Forelimb muscle (tissue), 1 donor: ENCODE results near the gene TMEM106B. TPM values are rescaled to one million over a fixed set of nuclear protein-coding genes. Genes with fewer than 3 reads are reported as not detected.
"Not testable (repeated sequence)": the region's sequence is repeated elsewhere in the genome, so short reads cannot be mapped to it uniquely, and the experiment has no call there.

Experiments
- DNase-seq: peaks from one replicate; pipeline ENCODE4 v3.0.0-alpha.2; 2013; ENCODE audit warnings: low read depth
- polyA plus RNA-seq: library from polyadenylated mRNA; unstranded; fragments of 120-200 nt; gene quantifications from one replicate; pipeline ENCODE4 v1.2.1, GENCODE V29; 2013; ENCODE audit not compliant: insufficient read length

The TMEM106B gene
- polyA plus RNA-seq, result 33.5 TPM

DNA sequence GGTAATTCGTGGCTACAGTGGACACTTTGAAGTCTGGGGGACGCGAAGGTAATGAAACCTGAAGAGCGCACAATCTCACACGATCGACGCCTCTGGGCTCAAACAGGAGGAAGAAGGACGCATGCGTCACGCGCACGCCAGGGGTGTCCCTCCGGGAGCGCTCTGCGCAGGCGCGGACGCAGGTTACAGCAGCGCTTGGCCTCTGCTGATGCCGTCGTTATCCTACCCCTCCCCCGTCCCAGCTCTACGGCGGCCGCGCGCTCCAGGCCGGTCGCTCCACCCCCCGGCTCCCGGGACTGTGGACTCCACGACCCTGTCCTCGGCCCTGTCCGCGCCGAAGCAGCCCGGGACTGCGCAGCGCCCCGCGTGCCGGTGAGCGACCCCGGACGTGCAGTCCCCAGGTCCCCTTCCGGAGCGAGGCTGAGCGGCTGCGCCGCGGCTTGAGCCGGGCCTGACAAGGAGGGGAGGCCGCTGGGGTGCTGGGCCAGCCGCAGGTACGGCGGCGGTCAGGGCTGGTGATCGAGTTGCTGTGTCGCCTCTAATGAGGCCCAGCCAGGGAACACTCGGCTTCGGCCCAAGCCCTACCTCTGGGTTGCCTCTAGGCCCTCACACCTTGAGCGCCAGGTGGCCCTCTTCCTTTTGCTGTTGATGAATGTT is at the start of gene TMEM106B:
Gene TMEM106B (plus strand): TSS at position 241 of the 657 bp plus-strand sequence. CDS start 3,517 bp downstream, outside the sequence.
- DNase-seq, result peak; percentile 93

DNA sequence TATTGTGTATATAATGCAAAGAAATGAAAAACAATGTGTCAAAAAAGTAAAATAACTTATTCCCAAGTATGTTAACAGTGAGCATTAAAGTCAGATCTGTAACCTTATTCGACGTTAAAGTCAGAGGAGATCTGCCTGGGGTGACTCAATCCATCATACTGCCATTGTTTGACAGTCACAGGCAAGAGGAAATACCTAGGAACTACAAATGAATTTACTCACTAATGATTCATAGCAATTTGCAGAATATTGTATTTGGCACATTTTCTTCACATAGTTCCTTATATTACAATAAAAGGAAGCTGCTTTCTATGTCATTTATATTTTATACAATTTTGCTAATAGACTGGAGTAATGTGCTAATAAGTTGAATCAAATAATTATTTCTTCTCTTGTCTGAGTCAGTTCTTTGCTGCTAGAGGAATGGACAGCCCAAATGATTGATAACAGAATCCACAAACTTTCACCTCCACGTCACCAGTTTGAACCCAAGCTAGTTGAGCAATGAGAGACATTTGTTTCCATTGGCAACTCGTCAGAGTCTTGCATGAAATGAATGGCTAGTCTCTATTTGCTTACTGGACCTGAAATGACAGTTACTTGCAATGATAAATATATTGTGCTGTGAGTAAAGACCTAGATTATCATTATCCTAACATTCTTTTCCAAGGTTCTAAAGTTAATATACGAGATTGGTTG is 48.5 kb upstream of the TMEM106B start:
- DNase-seq, result no peak

DNA sequence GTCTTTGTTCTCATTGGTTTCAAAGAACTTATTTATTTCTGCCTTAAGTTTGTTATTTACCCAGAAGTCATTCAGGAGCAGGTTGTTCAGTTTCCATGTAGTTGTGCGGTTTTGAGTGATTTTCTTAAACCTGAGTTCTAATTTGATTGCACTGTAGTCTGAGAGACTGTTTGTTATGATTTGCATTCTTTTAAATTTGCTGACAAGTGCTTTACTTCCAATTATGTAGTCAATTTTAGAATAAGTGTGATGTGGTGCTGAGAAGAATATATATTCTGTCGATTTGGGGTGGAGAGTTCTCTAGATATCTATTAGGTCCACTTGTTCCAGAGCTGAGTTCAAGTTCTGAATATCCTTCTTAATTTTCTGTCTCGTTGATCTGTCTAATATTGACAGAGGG is 43.0 kb upstream of the TMEM106B start:
- not testable (repeated sequence) for DNase-seq

DNA sequence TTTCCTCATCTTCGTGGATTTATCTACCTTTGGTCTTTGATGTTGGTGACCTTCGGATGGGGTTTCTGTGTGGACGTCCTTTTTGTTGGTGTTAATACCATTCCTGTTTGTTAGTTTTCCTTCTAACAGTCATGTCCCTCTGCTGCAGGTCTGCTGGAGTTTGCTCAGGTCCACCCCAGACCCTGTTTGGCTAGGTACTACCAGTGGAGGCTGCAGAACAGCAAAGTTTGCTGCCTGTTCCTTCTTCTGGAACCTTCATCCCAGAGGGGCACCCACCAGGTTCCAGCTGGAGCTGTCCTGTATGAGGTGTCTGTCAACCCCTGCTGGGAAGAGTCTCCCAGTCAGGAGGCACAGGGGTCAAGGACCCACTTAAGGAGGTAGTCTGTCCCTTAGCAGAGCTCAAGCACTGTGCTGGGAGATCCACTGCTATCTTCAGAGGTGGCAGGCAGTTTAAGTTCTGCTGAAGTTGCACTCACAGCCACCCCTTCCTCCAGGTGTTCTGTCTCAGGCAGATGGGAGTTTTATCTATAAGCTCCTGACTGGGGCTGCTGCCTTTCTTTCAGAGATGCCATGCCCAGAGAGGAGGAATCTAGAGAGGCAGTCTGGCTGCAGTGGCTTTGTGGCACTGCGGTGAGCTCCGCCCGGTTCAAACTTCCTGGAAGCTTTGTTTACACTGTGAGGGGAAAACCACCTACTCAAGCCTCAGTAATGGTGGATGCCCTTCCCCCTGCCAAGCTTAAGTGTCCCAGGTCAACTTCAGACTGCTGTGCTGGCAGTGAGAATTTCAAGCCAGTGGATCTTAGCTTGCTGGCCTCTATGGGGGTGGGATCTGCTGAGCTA is 40.9 kb upstream of the TMEM106B start:
- not testable (repeated sequence) for DNase-seq

DNA sequence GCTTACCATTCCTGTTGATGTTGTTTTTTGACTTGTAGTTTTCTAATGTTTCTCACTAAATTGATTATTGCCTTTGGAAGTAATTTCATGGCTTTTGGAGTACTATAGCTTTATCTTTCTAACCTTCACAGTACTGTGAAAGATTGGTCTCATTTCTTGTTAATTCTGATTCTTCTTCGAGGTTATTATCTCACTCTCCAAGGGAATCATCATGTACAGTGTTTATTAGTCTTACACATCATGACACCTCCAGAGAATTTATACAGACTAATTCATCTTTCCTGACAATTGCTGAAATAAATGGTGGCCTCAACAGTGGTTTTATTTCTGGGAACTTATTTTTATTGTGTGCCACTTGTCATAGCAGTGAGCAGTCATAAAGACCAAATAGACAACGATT is 37.4 kb upstream of the TMEM106B start:
- no peak for DNase-seq

DNA sequence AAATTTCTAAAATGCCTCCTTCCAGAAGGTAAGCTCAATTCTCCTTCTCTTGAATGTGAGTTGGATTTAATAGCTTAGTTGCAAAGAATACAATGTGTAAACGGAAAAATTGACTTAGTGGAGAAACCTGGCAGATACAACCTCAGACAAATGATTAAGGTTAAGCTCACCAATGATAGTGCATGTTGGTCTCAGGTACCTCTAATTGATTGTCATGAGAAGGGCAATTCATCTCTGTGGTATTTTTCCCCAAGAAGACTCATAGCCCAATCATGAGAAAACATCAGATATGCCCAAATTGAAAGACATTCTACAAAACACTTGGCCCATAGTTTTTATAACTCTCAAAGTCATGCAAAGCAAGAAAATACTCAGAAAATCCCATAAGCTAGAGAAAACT is 36.2 kb upstream of the TMEM106B start:
- DNase-seq, result no peak

DNA sequence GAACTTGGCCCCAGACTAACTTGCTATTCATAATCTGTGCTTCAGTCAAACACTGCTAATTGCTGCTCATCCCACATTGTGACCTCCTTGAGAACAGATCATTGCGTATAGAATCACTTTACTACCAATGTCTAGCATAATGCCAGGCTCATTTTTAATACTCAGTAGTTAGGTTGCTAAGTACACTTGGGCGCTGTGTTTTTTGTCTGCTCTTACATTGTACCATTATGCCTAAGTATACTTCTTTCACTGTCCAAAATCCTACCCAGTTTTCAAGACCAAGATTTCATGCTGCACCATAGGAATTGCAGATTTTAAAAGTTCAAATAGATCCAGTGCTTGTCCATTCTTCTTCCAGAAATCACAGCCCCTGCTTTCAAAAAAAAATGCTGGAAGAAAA is 32.8 kb upstream of the TMEM106B start:
- DNase-seq, result no peak

DNA sequence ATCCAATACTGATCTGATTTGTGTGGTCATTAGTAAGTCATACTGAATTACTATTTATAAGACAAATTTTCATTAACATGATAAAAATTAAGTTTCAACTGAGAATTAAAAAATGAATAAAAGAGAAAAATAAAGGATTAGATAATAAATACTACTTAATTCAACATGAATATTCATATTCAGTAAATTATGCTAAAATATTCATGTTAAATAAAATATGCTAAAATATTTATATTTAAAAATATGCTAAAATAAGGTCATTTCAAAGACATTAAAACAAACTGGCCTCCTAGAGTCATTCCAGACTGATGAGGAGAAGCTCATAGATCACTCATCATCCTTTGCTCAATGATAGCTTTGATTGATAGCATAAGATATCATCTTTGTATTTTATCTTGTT is 16.7 kb upstream of the TMEM106B start:
- DNase-seq, result no peak

DNA sequence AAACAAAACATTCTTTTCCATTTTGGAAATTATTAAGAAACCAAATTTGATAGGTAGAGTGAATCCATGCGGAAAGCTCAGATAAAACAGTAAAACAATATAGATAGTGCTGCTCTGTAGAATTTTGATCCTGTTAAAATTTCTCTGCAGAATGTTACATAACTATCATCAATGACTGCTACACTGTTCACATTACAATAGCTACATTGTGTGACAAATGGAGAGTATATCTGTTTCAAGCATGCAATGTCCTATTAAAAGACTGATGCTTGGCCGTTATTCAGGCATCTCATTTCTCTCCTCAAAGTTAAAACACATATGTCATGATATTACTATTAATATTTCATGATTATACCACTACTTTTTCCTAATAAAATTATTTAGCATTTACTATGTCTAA is 14.7 kb upstream of the TMEM106B start:
- DNase-seq, result no peak

DNA sequence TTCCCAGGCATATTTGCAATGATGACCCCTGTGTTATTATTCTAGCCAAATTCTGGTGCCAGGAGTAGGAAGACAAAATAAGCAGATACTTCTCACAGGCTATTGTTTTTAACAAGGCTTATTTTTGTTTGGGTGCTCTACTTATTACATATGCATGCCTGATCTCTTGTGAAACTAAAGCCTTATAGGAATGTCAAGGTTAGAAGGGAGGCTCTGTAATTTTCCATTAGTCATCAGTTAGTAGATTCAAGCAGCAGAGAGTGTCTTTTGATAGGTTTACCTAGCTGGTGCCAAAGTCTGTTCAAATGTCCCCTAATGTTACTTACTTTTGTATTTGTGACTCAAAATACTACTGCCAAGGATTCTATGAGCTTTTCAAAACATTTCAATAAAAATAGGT is 11.7 kb upstream of the TMEM106B start:
- DNase-seq, result no peak

DNA sequence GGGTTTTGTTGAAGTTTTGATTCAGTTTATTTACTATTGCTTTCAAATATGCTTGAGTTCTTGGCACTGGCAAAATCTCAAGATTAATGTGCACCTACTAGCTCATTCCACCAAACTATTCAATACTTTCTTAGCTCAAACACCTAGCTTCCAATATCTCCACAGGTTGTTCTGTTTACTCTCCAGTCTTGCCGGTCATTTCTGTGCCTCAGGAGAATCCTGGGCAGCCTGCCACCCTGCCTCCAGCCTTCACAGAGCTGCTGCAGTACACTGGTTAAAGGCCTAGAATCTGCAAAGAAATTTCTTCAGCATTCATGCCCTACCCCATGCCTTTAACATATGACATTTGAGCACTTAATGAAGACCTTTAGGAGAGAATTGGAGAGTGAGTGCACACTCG is 4.0 kb upstream of the TMEM106B start:
- DNase-seq, result no peak

DNA sequence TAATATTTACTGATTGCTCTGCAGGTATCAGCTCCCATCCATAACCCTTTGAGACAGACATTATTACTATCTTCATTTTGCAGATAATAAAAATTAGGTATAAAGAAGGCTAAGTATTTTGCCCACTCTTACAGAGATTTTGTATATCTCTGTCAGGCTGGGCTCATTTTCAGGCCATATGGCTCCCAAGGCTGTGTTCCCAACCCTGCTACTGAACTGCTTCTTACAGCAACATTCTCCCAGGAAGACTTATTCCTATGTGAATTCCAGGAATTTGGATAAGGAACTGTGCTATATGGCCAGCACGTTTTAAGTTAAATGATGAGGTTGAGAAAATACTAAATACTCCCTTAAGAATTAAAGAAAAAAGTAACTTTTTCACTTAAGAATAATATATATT is 1.9 kb upstream of the TMEM106B start:
- DNase-seq, result no peak

DNA sequence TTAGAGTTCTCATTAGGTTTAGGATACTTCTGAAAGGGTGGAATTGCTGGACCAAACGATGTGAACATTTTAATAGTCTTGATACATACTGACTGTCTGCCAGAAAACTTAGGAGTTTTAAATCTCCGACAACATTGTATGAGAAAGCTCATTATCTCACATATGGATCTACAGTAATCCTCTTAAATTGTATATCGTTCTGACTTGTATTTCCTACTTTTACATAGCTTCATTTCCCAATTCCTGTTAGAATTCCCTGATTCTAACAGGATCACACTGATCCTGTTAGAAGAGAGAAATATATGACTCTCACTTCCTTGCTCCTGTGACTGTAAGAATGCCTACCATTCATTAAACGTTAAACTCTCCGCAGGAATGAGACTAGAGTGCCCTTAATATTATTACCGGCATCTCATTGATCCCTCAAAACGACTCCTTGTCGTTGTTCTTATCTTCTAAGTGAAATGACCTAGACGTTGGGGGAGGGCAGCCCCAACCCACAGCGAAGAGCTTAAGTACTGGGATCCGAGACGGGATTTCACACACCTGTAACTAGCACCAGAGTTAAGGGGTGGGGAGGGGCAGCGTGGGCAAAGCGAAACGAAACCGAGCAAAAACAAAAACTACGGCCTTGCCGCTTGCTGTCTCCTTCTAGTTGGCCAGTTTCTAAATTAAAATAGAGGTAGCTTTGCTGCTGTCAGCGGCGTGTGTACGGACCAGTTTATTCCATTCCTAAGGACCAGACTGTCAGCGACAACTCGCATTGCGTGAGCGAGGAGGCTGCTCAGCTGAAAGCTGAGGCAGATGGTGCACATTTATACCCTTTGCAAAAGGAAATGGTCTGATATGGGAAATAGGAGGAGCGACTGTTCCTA is 678 bp upstream of the TMEM106B start:
- no peak for DNase-seq

DNA sequence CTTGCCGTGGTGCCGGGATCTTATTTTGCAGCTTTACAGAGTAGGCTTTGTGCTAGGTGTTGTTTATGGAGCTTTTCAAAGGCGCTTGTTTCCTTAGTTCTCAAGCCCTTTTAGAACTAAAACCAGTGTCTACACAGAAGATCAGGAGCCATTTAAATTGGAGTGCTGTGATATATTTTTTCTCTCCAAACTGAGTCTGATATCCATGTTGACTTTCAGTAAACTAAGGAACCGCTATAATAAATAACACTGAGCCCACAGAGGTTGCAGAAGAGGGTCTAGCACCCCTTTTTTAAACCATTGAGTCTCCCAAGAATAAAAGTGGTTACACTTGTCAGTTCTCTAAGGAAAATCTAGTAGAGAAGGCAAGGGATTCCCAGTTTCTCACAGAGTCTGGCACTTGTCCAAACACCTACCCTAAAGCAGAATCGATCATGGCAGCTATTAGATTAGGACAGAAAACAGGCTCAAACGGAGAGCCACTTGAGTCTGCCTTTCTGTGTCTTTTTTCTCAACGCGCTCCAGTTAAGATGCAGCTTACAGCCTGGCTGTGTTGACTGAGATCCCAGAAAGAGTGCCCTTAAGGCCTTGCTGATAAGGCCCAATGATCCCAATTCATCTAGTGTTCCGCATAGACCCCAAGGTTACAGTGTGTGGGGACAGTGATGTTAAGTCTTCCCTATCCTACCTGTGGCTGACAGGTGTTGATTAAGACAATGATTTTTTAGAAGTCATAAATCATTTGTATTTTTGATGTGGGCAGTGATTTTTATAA is 804 bp downstream of the TMEM106B start:
- no peak for DNase-seq

DNA sequence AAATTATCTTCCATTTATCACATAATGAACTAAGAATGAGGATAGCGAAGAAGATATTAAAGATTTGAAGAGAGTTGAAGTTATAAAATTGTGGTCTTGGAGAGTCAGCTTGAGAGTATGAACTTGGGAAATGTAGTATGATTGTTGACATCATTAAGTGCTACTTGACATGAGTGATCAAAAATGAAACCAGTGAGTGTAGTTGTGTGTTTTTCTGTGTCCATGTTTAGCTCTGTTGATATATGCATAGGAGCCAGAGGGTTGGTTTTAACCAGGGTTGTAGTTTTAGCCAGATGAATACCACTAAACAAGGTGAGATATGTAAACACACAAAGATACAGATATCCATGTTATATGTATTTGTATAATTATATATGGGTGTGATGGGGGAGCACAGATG is 6.2 kb downstream of the TMEM106B start:
- DNase-seq, result no peak

DNA sequence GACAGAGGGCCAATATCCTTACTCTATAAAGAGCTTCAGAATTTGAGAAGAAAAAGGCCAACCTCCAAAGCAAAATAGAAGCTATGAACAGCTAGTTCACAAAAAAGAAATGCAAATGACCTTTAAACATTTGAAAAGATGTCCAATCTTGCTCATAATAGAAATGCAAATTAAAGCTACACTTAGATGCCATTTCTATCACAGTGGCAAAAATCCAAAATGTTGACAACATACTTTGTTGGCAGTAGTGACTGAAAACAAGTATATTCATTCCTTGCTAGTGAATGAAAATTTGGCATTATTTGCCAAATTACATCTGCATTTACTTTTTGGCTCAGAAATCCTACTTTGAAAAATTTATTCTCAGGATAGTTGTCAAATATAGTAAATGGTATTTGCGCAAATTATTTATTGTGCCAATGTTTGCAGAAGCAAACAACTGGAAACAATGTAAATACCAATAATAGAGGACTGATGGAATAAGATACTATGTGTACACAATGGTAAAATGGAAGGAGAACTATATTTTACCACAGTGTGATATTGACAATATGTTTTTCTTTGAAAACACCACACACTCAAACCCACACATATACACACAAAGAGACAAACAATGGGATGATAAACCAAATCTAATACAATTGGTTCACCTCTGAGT is 9.4 kb downstream of the TMEM106B start:
- no peak for DNase-seq

DNA sequence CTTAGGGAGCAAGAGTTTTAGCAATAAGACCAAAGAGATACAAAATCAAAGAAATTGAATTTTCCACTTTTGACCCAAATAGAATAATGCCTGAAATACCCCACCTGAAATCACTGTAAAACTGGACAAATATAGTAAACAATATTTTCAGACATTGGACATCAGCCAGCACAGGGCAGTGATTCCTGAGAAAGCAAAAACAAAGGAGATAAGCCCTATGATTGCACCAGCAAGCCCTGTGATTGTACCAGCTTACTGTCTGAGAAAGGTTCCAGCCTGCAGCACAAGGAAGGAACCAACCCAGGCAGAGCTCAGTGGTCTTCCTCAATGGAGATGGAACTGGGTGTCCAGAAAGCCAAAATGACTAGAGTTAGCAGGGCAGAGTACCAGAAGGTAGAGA is 10.3 kb downstream of the TMEM106B start:
- no peak for DNase-seq

DNA sequence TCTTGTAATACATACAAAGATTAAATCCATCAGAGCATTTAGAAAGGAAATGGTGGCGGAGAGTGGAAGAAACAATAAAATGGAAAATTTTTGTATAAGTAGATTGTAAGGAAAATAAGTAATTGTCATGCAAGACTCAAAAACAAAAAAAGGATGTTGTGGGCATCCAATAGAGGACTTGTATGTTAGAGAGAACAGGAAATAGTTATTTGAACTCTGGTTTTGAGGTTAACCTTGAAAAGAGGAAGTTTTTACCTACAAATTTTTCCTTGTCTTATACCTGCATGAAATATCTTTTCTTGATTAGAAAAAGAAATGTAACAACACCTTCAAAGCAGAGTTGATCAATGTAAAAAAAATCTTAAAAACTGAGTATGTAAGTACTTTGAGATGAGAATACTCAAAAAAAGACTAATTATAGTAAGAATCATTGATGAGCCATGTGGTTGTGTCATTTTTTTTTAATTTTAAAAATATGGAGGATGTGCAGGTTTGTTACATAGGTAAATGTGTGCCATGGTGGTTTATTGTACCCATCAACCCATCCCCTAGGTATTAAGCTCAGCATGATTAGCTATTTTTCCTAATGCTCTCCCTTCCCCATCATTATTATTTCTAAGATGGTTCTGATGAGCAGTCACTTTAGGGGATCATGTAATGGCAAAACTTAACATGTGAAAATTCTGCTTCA is 11.9 kb downstream of the TMEM106B start:
- no peak for DNase-seq

DNA sequence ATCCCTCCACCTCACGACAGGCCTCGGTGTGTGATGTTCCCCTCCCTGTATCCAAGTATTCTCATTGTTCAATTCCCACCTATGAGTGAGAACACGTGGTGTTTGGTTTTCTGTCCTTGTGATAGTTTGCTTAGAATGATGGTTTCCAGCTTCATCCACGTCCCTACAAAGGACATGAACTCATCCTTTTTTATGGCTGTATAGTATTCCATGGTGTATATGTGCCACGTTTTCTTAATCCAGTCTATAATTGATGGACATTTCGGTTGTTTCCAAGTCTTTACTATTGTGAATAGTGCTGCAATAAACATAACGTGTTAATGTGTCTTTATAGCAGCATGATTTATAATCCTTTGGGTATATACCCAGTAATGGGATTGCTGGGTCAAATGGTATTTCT is 13.9 kb downstream of the TMEM106B start:
- not testable (repeated sequence) for DNase-seq

DNA sequence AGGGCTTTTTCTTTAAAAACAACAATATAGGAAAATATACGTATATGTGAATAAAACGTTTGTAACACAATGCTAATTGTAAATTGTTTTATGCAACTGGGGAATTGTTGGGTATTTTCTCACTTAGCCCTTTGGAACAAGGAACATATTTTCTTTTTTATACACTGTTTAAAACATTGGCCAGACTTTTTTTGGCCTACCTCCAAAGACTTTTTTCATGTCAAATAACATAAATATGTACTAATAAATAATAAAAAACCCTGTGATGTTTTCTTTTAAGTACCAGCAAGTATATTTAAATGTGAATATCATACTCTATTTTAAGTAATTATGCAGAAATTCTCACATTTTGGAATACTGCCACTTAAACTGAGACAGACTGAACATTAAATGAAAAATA is 15.7 kb downstream of the TMEM106B start:
- no peak for DNase-seq
